Activated T-cell treated with anti-CD3 and anti-CD28 coated beads, Interleukin-2, amount 50 U/mL, for 72 hours (primary cell): ENCODE results near the gene KCTD5. TPM values are rescaled to one million over a fixed set of nuclear protein-coding genes. Genes with fewer than 3 reads are reported as not detected.

Source experiments
- ATAC-seq, 2 donors: fragments of 150-1000 bp; cut with Tn5 transposase; replicated peaks in 1 of 2; 2 replicates each; pipeline ENCODE4 v1.10.0; 2021; ENCODE audit warnings: moderate library complexity in 2 of 2, mild to moderate bottlenecking in 1 of 2
- DNase-seq, 2 donors: peaks; one replicate each; pipeline ENCODE4 v3.0.0; 2021 to 2022; ENCODE audit warnings: mixed read lengths in 1 of 2
- H3K27ac Mint-ChIP-seq: one replicate; pipeline ENCODE4 v1.8.0; 2022; ENCODE audit warnings: mild to moderate bottlenecking, moderate library complexity, mixed read lengths
- H3K27me3 Mint-ChIP-seq: one replicate; pipeline ENCODE4 v1.8.0; 2022; ENCODE audit warnings: low read depth, mixed read lengths
- H3K36me3 Mint-ChIP-seq, 2 donors: one replicate each; pipeline ENCODE4 v1.8.0; 2022; ENCODE audit warnings: mixed read lengths in 2 of 2, mild to moderate bottlenecking in 1 of 2; ENCODE audit not compliant: insufficient read depth in 2 of 2
- H3K4me1 Mint-ChIP-seq: one replicate; pipeline ENCODE4 v1.8.0; 2022; ENCODE audit warnings: low read depth, mixed read lengths
- H3K4me3 Mint-ChIP-seq, 2 donors: one replicate each; pipeline ENCODE4 v1.8.0; 2022; ENCODE audit warnings: mild to moderate bottlenecking in 2 of 2, mixed read lengths in 2 of 2, moderate library complexity in 2 of 2
- H3K9me3 Mint-ChIP-seq, 2 donors: one replicate each; pipeline ENCODE4 v1.8.0; 2022; ENCODE audit warnings: mixed read lengths in 2 of 2
- total RNA-seq, 2 donors: library from RNA; stranded (reverse); gene quantifications; one replicate each; pipeline ENCODE4 v1.2.3, GENCODE V29; 2022

Gene KCTD5
- total RNA-seq, 2 donors from 2014 or later = 44.8 to 50.2 TPM

DNA sequence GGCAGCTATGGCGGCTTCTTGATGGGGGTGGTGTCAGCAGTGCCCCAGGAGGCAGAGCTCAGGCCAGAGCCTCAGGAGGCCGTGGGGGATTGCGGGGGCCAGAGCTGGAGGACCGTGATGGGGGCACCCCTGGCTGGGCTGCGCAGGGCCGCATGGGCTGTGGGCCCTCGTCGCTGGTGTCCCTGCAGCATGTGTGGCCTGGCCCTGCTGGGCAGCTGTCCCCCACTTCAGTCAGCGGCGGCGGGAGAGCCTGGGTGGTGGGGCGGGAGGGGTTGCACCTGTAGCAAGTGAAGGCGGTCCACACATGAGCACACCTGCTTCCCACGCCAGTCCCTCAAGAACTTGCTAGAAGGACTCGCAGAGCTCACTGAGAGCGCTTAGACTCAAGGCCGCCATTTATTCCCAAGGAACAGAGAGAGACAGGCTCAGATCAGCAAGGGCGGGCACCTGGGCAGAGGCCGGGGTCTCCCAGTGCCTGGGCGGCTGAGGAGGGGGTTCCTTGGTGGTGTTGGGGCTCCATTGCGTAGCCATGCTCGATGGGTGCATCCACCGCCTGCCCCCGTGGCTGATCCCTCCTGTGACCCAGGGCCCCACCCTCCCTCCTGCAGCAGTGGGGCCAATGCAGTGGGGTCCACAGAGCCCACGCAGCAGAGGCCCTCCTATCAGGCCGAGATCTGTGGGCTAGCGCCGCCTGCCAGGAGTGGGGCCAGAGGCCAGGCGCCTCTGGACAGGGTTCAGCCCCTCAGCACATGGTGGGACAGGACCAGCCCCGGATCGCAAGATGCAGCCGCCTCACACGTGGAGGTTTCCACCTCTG, 22.1 kb downstream of the KCTD5 start:
- ATAC-seq (no peak), DNase-seq (no peak)
- Mint-ChIP-seq H3K9me3 (no peaks in the 10 kb centered on the region), H3K36me3 (peaks cover 1 to 2% of the 10 kb centered on the region in 2 donors), H3K4me1 (no peaks in the 10 kb centered on the region), H3K4me3 (no peak overlapping the region), H3K27ac (no peak overlapping the region), H3K27me3 (no peaks in the 10 kb centered on the region)

DNA sequence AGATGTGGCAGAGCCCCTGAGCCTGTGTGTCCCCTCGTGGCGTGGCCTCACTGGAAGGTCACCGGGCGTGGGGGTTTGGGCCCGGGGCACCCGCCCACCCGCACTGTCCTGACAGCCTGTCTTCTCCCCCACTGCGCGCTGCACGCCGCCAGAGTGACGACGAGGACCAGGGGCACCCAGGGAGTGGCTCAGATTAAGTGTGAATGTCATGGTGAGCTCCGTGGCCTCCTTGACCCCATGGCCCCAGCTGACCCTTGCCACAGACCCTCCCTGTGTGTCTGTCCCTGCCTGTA, 22.6 kb downstream of the KCTD5 start:
- no peak overlapping the region for H3K27ac Mint-ChIP-seq
- no peaks in the 10 kb centered on the region for H3K9me3 Mint-ChIP-seq
- H3K27me3 Mint-ChIP-seq = no peaks in the 10 kb centered on the region
- no peaks in the 10 kb centered on the region for H3K4me1 Mint-ChIP-seq
- H3K36me3 Mint-ChIP-seq = peaks cover 1 to 2% of the 10 kb centered on the region in 2 donors
- H3K4me3 Mint-ChIP-seq = no peak overlapping the region
- no peak for DNase-seq
- ATAC-seq = no peak

DNA sequence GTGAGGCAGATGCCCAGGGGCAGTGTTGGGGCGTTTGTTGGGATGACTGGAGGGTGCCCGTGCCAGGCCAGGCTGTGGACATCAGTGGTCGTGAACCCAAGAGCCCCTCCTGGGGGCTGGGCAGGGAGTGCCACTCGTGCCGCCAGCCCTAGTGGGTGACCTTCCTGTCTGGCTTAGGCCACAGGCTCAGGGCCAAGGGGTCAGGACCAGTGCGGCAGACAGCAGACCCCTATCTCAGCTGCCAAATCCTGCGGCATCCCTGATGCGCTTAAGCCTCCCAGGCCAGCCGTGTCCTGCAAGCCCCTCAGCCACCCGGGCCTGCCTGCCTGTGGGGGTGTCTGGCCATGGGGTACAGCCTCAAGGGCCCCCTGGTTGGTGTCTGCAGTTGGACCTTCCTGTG, 23.0 kb downstream of the KCTD5 start:
- DNase-seq (no peak), ATAC-seq (no peak)
- peaks cover 1 to 2% of the 10 kb centered on the region in 2 donors for H3K36me3 Mint-ChIP-seq
- H3K27ac Mint-ChIP-seq = no peak overlapping the region
- no peaks in the 10 kb centered on the region for H3K27me3 Mint-ChIP-seq
- H3K4me1 Mint-ChIP-seq = no peaks in the 10 kb centered on the region
- H3K9me3 Mint-ChIP-seq = no peaks in the 10 kb centered on the region
- H3K4me3 Mint-ChIP-seq = no peak overlapping the region

DNA sequence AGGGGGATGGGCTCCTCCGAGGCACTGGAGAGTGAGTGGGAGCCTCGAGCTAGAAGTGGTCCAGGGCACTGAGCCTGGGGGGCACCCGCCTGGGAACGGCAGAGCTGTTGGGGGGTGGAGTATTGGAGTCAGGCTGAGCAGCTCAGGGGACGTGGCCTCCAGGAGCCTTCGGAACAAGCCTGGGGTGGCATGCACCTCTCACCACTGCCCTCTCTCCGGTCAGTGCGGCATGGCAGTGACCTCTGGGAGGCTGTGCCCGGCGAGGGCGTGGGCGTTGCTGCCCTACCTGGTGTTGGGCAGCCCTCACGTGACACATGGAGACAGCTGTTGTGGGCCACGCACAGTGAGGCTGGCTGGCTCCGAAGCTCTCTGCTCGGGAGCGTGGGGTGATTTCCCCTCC, 23.8 kb downstream of the KCTD5 start:
- Mint-ChIP-seq H3K27ac (no peak overlapping the region), H3K36me3 (peaks cover 1 to 2% of the 10 kb centered on the region in 2 donors), H3K4me1 (no peaks in the 10 kb centered on the region), H3K9me3 (no peaks in the 10 kb centered on the region), H3K27me3 (no peaks in the 10 kb centered on the region), H3K4me3 (no peak overlapping the region)
- no peak for ATAC-seq
- no peak for DNase-seq

DNA sequence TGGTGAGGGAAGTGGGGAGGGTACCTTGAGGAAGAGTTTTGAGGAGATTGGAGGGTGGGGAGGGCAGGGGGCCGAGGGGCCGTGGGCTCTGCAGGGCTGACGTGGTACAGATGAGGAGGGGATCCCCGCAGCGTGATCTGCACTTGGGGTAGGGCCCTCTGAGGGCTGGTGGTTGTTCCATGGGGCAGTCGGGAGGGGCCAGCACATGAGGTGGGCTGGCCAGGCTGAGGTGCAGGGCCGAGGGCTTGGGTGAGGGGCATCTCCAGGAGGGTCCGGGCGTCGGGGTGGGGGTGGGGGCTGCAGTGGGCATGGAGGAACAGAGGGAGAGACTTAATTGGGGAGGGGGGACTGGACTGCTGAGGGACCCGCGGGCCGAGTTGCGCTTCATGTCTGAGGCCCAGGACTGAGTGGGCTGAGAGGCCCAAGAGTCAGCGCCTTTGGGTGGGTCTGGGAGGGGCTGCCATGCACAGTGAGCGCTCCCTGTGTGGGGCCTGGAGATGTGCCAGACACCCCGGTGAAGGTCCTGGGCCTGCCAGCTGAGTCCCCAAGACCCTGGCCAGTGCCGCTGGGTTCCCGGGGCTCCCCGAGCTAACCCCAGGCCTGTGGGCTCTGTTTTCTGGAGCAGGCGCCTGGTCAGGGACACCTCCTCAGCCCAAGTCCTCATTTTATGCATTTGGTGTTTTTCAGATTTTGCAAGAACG, 24.4 kb downstream of the KCTD5 start:
- no peak overlapping the region for H3K4me3 Mint-ChIP-seq
- H3K9me3 Mint-ChIP-seq = no peaks in the 10 kb centered on the region
- H3K4me1 Mint-ChIP-seq = no peaks in the 10 kb centered on the region
- DNase-seq = no peak
- H3K27ac Mint-ChIP-seq = no peak overlapping the region
- no peak for ATAC-seq
- H3K27me3 Mint-ChIP-seq = no peaks in the 10 kb centered on the region
- H3K36me3 Mint-ChIP-seq = peaks cover 1 to 2% of the 10 kb centered on the region in 2 donors

DNA sequence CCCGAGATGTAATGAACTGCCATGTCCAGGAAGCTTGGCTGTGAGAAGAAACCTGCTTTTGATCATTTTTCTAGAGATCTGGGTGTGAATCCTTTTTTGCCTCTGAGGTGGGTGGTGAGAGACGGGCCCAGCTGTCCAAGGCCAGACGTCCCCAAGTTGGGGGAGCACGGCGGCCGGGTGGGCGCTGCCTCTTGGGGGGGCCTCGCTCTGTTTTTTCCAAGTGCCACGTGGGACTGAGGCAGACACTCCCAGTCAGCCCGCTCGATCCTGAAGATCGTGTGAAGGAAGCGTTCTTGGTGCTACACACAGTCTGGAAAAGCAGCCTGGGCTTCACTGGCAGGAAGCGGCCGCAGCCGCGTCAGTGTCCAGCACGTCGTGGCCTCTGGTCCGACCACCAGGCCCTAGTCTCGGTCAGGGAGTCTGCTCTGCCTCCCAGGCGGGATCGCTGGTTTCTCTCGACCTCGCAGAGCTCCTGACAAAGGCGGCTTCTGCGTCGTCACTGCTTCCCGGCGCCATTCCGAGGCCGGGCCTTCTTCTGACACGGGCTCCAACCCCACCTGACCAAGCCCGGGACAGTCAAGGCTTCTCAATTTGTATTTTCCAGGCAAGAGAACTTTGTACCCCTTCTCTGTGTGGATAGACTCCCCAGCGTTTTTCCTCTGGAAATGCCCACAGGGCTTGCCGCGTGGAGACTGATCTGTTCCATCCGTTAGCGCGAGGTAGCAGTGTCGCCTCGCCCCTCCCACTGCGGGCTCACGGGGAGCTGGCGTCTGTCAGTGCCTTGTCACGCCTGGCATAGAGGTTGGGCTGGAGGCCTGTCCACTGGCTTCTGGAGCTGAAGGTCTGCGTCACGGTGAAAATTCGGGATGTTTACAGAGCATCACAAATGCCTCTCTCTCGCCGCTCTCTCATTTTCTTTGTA, 25.3 kb downstream of the KCTD5 start:
- Mint-ChIP-seq H3K27ac (no peak overlapping the region), H3K4me3 (no peak overlapping the region), H3K9me3 (no peaks in the 10 kb centered on the region), H3K27me3 (no peaks in the 10 kb centered on the region), H3K36me3 (peaks cover 1 to 2% of the 10 kb centered on the region in 2 donors), H3K4me1 (no peaks in the 10 kb centered on the region)
- ATAC-seq = no peak
- DNase-seq = no peak

DNA sequence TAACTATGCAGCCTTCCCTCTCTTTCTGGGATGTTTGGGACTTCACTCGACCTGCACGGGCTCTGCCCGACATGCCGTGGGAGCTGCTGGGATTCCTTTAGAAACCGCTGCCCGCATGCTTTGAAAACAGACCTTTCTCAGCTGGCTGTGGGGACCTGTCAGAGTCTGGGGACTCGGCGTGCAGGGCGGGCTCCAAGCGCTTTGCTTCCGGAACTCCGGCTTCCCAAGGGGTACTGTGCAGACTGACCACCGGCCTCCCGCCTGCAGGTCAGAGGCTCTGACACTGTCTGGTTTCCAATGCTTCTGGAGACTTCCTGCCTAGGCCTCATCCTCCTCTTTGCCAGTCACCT, 25.9 kb downstream of the KCTD5 start:
- no peak for ATAC-seq

DNA sequence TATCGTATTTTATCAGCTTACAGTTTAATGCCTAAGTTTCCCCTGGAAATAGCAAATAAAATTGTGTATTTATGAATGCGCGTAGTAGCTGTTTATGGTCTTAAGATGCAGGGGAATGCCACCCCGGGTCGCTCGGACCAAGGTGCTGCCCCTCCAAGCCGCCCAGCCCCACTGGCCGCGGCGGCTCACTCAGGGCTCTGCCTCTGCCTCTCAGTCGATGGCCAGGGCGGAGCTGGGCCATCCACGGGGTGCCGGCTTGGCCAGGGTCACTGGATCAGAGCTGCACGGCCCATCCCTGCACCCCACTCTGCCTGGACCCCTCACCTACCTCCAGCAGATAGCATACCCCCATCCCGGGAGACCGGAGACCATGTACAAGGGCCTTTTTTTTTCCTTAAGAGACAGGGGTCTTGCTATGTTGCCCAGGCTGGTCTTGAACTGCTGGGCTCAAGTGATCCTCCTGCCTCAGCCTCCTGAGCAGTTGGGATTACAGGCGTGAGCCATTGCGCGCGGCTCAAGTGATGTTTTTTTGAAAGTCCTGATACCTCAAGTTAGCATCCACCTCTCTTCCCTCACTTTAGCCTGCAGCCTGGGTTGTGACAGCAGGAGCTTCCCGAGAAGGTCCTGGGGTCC, 26.7 kb downstream of the KCTD5 start:
- Mint-ChIP-seq H3K4me3 (no peak overlapping the region), H3K27me3 (no peaks in the 10 kb centered on the region), H3K27ac (no peak overlapping the region), H3K4me1 (no peaks in the 10 kb centered on the region), H3K36me3 (peaks cover 1 to 2% of the 10 kb centered on the region in 2 donors), H3K9me3 (no peaks in the 10 kb centered on the region)
- ATAC-seq (no peak), DNase-seq (no peak)

More for the DNA sequence above, 25.9 kb downstream of the KCTD5 start:
- no peaks in the 10 kb centered on the region for H3K4me1 Mint-ChIP-seq
- H3K27ac Mint-ChIP-seq = peak overlapping the region; percentile 36
- no peak overlapping the region for H3K4me3 Mint-ChIP-seq
- H3K27me3 Mint-ChIP-seq = no peaks in the 10 kb centered on the region
- peaks cover 1 to 2% of the 10 kb centered on the region in 2 donors for H3K36me3 Mint-ChIP-seq
- DNase-seq = no peak
- no peaks in the 10 kb centered on the region for H3K9me3 Mint-ChIP-seq

DNA sequence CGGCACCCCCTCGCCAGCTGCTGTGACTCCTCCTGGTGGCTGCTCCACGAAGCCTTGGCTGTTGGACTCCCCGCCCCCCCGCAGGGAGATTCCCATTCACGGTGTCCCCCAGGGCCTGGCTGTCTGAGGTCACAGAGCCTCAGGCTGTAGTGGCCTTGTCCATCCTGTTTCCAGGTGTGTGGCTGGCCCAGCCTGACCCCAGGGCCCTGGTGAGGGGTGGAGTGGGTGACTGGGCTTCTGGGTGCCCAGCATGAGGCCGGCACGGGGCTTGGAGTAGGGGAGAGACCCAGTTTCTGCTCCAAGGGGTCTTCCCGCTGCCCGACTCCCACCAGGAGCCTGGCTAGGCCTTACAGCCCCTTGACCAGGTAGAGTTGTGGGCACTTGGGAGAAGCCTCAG, 27.3 kb downstream of the KCTD5 start:
- Mint-ChIP-seq H3K27ac (no peak overlapping the region), H3K27me3 (no peaks in the 10 kb centered on the region), H3K4me1 (no peaks in the 10 kb centered on the region), H3K9me3 (no peaks in the 10 kb centered on the region), H3K4me3 (no peak overlapping the region), H3K36me3 (peaks cover 1 to 2% of the 10 kb centered on the region in 2 donors)
- no peak for ATAC-seq
- DNase-seq = no peak

DNA sequence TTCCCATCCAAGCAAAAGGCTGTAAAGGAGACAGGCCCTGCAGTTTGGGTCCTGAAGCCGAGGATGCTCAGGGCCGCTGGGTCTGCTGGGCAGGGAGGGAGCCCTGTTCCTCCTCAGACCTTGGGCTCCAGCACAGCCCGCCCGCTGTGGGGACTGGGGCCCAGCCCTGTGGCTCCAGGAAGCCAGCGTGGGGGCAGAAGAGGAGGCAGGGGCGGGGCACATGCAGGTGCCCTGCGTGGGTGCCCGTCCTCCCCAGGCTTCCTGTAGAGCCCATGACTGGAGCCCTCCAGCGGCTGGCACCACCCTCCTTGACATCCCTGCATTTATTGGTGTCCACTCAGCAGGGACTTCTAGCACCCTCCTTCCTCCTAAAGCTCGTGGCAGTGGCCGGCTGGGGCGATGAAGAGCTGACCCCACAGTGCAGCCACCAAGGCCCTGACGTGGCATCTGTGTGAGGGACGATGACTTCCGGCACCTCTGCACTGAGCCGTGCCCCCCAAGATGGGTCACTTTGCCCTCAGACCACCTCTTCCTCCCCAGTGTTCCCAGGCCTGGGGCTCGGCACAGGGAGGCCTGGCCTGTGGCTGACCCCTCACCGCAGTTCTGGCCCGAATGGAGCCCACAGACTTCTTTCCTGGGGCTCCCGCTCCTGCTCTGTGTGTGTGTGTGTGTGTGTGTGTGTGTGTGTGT, 27.8 kb downstream of the KCTD5 start:
- Mint-ChIP-seq H3K27me3 (no peaks in the 10 kb centered on the region), H3K27ac (no peak overlapping the region), H3K36me3 (peaks cover under 1 to 1% of the 10 kb centered on the region in 2 donors), H3K9me3 (no peaks in the 10 kb centered on the region), H3K4me1 (peaks cover 5% of the 10 kb centered on the region), H3K4me3 (no peak overlapping the region)
- DNase-seq = no peak
- no peak for ATAC-seq

DNA sequence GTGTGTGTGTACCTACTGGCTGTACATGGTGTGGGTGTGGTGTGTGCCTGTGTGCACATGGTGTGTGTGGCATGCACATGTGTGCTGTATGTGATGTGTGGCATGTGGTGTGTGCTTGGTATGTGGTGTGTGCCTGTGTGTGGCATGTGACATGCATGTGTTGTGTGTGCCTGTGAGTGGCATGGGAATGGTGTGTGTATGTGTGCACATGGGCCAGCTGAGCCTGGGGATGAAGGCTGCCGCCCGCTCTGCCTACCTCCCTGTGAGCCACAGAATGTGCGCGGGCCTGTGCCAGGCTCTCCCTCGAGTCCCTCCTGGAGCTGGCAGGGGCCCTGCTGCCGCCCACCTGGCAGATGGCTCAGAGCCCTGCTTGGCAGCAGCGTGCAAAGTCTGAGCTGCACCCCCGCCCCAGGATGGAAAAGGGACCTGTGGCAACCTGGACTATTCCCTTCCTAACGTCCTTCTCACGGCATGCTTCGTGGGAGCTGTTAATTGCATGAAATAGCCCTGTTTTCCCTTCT, 28.4 kb downstream of the KCTD5 start:
- ATAC-seq (no peak), DNase-seq (no peak)
- H3K9me3 Mint-ChIP-seq = no peaks in the 10 kb centered on the region
- no peak overlapping the region for H3K4me3 Mint-ChIP-seq
- no peaks in the 10 kb centered on the region for H3K27me3 Mint-ChIP-seq
- peaks cover 0 to 1% of the 10 kb centered on the region in 2 donors for H3K36me3 Mint-ChIP-seq
- peaks cover 8% of the 10 kb centered on the region for H3K4me1 Mint-ChIP-seq
- no peak overlapping the region for H3K27ac Mint-ChIP-seq

DNA sequence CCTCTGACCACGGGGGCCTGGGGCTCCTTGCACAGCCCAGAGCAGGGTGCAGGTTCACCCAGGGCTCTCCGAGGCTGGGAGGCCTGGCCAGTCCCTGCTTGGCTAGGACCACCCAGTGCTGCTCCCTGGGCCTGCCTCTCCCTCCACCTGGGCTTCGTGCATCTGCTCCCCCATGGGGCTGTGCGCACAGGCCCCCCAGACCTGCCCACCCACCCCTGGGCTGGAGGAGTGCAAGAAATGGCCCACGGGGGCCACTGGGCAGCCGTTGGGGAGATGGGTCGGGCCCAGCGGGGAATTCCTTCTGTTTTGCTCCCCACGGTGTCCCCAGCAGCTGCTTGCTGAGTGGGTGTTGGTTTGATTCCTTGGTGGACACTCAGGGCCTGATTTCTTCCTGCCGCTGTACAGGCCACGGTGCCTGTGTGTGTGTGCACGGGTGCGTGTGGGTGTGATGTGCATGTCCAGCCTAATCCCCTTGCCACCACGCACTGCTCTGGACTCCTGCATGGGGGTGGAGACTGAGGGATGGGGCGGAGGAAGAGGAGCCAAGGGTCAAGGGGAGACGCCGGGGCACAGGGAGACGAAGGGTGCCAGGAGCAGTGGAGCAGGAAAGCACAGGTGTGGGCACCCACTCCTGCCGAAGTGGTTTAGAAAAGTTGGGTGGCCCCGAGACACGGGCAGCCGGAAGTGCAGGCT, 29.2 kb downstream of the KCTD5 start:
- peaks cover 15% of the 10 kb centered on the region for H3K4me1 Mint-ChIP-seq
- no peaks in the 10 kb centered on the region for H3K9me3 Mint-ChIP-seq
- H3K27me3 Mint-ChIP-seq = no peaks in the 10 kb centered on the region
- no peak overlapping the region for H3K27ac Mint-ChIP-seq
- DNase-seq (no peak), ATAC-seq (no peak)
- no peak overlapping the region for H3K4me3 Mint-ChIP-seq
- peaks cover 0 to 1% of the 10 kb centered on the region in 2 donors for H3K36me3 Mint-ChIP-seq
